Measurements from ENCODE around the gene MZT2B.
"Not testable (repeated sequence)": the region's sequence is repeated elsewhere in the genome, so short reads cannot be mapped to it uniquely, and the experiment has no call there.

GRCh38 chr2:130157825-130158514, 24.1 kb upstream of the MZT2B start:
- not testable (repeated sequence) for TF ChIP-seq CTCF (conservative IDR thresholded peaks at IDR 0.05 in 1 of 2, IDR thresholded peaks at IDR 0.05 in 1 of 2; ENCODE audit: low read depth in 1 of 2, low read length in 2 of 2); EZH2 (IDR thresholded peaks at IDR 0.05; ENCODE audit: low read length, missing control alignments)

All from fibroblast of lung (primary cell).